ENCODE data around the gene NFIB. TPM values are rescaled to one million over a fixed set of nuclear protein-coding genes. Genes with fewer than 3 reads are reported as not detected.

The NFIB gene
- total RNA-seq, 2 experiments from 2014 or later: 13.7 to 25.1 TPM

DNA sequence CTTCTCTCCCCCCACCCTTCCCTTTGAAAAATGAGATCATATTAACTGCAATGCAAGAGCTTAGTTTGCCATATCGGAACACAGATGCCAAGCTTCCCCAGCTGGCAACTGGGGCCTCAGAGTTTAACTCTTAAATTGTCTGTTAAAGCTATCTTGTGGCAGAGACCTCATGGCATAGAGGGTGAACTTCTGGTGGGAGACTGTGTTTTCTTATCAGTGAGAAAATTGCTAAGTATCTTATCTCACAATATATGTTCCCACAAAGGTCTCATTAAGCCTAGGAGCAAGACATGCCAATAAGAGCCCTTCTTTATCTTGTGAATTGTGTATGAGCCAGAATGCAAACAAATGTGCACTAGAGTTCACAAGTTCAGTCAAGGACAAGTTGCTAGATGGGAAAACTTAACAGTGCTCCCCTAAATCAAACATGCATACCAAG is 12.3 kb downstream of the NFIB start:
- no peak overlapping the region for H3K4me3 ChIP-seq (ENCODE audit: low read depth, low read length, poor library complexity, severe bottlenecking)
- no peak for TF ChIP-seq EZH2phosphoT487 (IDR thresholded peaks at IDR 0.05; ENCODE audit: borderline replicate concordance, low read depth, low read length)
- TF ChIP-seq, protein P1, sequence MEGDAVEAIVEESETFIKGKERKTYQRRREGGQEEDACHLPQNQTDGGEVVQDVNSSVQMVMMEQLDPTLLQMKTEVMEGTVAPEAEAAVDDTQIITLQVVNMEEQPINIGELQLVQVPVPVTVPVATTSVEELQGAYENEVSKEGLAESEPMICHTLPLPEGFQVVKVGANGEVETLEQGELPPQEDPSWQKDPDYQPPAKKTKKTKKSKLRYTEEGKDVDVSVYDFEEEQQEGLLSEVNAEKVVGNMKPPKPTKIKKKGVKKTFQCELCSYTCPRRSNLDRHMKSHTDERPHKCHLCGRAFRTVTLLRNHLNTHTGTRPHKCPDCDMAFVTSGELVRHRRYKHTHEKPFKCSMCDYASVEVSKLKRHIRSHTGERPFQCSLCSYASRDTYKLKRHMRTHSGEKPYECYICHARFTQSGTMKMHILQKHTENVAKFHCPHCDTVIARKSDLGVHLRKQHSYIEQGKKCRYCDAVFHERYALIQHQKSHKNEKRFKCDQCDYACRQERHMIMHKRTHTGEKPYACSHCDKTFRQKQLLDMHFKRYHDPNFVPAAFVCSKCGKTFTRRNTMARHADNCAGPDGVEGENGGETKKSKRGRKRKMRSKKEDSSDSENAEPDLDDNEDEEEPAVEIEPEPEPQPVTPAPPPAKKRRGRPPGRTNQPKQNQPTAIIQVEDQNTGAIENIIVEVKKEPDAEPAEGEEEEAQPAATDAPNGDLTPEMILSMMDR (conservative IDR thresholded peaks at IDR 0.05; ENCODE audit: low read length): no peak
- intact Hi-C loops (cut with micrococcal nuclease; ENCODE audit: unreplicated experiment): no loop called here
- H3K4me1 ChIP-seq (ENCODE audit: insufficient read depth, low read length, poor library complexity, severe bottlenecking): no peaks in the 10 kb centered on the region
- H3K27ac ChIP-seq (ENCODE audit: low read depth, low read length, poor library complexity, severe bottlenecking): no peak overlapping the region
- no peak overlapping the region for H2AFZ ChIP-seq (ENCODE audit: low read length)
- peaks cover 32% of the 10 kb centered on the region for H3K36me3 ChIP-seq (ENCODE audit: insufficient read depth, low read length)
- H3K9me3 ChIP-seq (ENCODE audit: low read length): no peaks in the 10 kb centered on the region
- BruUV-seq (replicated peaks): no TSS peak
- H3K9me2 ChIP-seq (ENCODE audit: insufficient read depth, low read length): no peaks in the 10 kb centered on the region
- POLR2A ChIA-PET: interaction anchor here (0.7 to 1.0 kb wide), 2 partner anchors 8 to 310 kb away, joined by 3 to 4 read pairs; no protein-coding TSS in a partner anchor
- CTCF ChIA-PET (ENCODE audit: unreplicated experiment): no interaction called here
- no peak for DNase-seq (ENCODE audit: low spot score)
- peaks cover 18% of the 10 kb centered on the region; the same call in 1 of the 2 replicates for H3K79me2 ChIP-seq (ENCODE audit: insufficient read depth, low read depth, low read length)
- H3K4me2 ChIP-seq (ENCODE audit: low read length): no peak overlapping the region
- H4K20me1 ChIP-seq (ENCODE audit: insufficient read depth, low read length): no peaks in the 10 kb centered on the region

- ChIA-PET POLR2A (interaction anchor here (0.6 to 1.0 kb wide), 3 partner anchors 9 to 24 kb away, joined by 3 to 4 read pairs (median 4); partner anchors contain the start of gene NFIB), CTCF (ENCODE audit: unreplicated experiment) (no interaction called here)
- H2AFZ ChIP-seq (ENCODE audit: low read length): no peak overlapping the region
- intact Hi-C loops (cut with micrococcal nuclease; ENCODE audit: unreplicated experiment): no loop called here
- no peak overlapping the region for H3K4me3 ChIP-seq (ENCODE audit: low read depth, low read length, poor library complexity, severe bottlenecking)
- no peak overlapping the region for H3K4me2 ChIP-seq (ENCODE audit: low read length)
- BruUV-seq (replicated peaks): no TSS peak
- no peaks in the 10 kb centered on the region for H3K9me3 ChIP-seq (ENCODE audit: low read length)
- H3K27ac ChIP-seq (ENCODE audit: low read depth, low read length, poor library complexity, severe bottlenecking): no peak overlapping the region
- no peaks in the 10 kb centered on the region for H3K9me2 ChIP-seq (ENCODE audit: insufficient read depth, low read length)
- H3K4me1 ChIP-seq (ENCODE audit: insufficient read depth, low read length, poor library complexity, severe bottlenecking): no peaks in the 10 kb centered on the region
- no peaks in the 10 kb centered on the region for H4K20me1 ChIP-seq (ENCODE audit: insufficient read depth, low read length)
- H3K79me2 ChIP-seq (ENCODE audit: insufficient read depth, low read depth, low read length): peaks cover 18% of the 10 kb centered on the region; the same call in 1 of the 2 replicates
- DNase-seq (ENCODE audit: low spot score): no peak
- no peak for TF ChIP-seq EZH2phosphoT487 (IDR thresholded peaks at IDR 0.05; ENCODE audit: borderline replicate concordance, low read depth, low read length)
- TF ChIP-seq, protein P1 (conservative IDR thresholded peaks at IDR 0.05; ENCODE audit: low read length): no peak
- peaks cover 29% of the 10 kb centered on the region for H3K36me3 ChIP-seq (ENCODE audit: insufficient read depth, low read length)
Measured at GRCh38 chr9:14301006-14301405, 12.9 kb downstream of the NFIB start.

DNA sequence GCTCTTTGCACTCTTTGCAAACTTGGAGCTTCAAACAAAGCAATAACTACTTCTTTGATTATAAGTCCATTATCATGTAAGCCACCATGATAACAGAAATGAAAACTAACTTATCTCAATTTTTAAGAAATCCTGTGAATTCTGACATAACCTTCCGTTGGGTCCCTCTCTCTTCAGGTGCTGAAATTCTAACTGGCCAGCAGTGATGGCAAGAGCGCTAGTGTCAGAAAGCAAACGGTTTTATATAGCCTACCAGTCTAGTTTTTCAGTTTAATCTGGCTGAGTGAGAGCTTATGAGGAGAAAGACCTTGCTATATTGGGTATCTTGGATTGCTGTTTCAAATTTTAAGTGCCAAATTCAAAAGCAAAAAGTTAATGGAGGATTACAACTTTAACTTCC is 13.4 kb downstream of the NFIB start:
- BruUV-seq (replicated peaks): no TSS peak
- Histone ChIP-seq H3K36me3 (ENCODE audit: insufficient read depth, low read length) (peaks cover 27% of the 10 kb centered on the region), H3K9me2 (ENCODE audit: insufficient read depth, low read length) (no peaks in the 10 kb centered on the region), H3K4me2 (ENCODE audit: low read length) (no peak overlapping the region), H3K27ac (ENCODE audit: low read depth, low read length, poor library complexity, severe bottlenecking) (no peak overlapping the region), H2AFZ (ENCODE audit: low read length) (no peak overlapping the region), H3K79me2 (ENCODE audit: insufficient read depth, low read depth, low read length) (peaks cover 18% of the 10 kb centered on the region; the same call in 1 of the 2 replicates), H4K20me1 (ENCODE audit: insufficient read depth, low read length) (no peaks in the 10 kb centered on the region), H3K9me3 (ENCODE audit: low read length) (no peaks in the 10 kb centered on the region), H3K4me1 (ENCODE audit: insufficient read depth, low read length, poor library complexity, severe bottlenecking) (no peaks in the 10 kb centered on the region), H3K4me3 (ENCODE audit: low read depth, low read length, poor library complexity, severe bottlenecking) (no peak overlapping the region)
- ChIA-PET CTCF (ENCODE audit: unreplicated experiment) (no interaction called here), POLR2A (interaction anchor here (0.6 to 0.7 kb wide), 2 partner anchors 14 to 24 kb away, joined by 3 to 4 read pairs; partner anchors contain the start of gene NFIB)
- no peak for DNase-seq (ENCODE audit: low spot score)
- intact Hi-C loops (cut with micrococcal nuclease; ENCODE audit: unreplicated experiment): no loop called here
- TF ChIP-seq, protein P1 (conservative IDR thresholded peaks at IDR 0.05; ENCODE audit: low read length): no peak
- no peak for TF ChIP-seq EZH2phosphoT487 (IDR thresholded peaks at IDR 0.05; ENCODE audit: borderline replicate concordance, low read depth, low read length)
